Neuronal stem cell (in vitro differentiated cells): ENCODE results near the gene ANKS1B.
"Not testable (repeated sequence)": the region's sequence is repeated elsewhere in the genome, so short reads cannot be mapped to it uniquely, and the experiment has no call there.

Source experiments
- DNase-seq: peaks from one replicate; pipeline ENCODE4 v3.0.0-alpha.2; 2013; ENCODE audit warnings: low spot score
- H2AFZ ChIP-seq: one replicate; pipeline ENCODE4 v1.6.1; 2013; ENCODE audit warnings: mild to moderate bottlenecking, low read length, inconsistent platforms
- H2AK5ac ChIP-seq: 2 replicates; pipeline ENCODE4 v1.6.1; 2013; ENCODE audit warnings: low read depth, mild to moderate bottlenecking, inconsistent platforms, low read length, moderate library complexity, mixed read lengths
- H2BK120ac ChIP-seq: 2 replicates; pipeline ENCODE4 v1.6.1; 2013; ENCODE audit warnings: low read depth, mild to moderate bottlenecking, inconsistent platforms, low read length, moderate library complexity, mixed read lengths
- H2BK12ac ChIP-seq: one replicate; pipeline ENCODE4 v1.6.1; 2013; ENCODE audit warnings: low read length, inconsistent platforms
- H2BK15ac ChIP-seq: 2 replicates; pipeline ENCODE4 v1.6.1; 2013; ENCODE audit warnings: mild to moderate bottlenecking, low read length, inconsistent platforms, mixed read lengths
- H2BK5ac ChIP-seq: one replicate; pipeline ENCODE4 v1.6.1; 2013; ENCODE audit warnings: inconsistent platforms, mild to moderate bottlenecking, low read length, moderate library complexity
- H3K14ac ChIP-seq: one replicate; pipeline ENCODE4 v1.6.1; 2013; ENCODE audit warnings: low read length, inconsistent platforms
- H3K18ac ChIP-seq: 2 replicates; pipeline ENCODE4 v1.6.1; 2013; ENCODE audit warnings: low read length, inconsistent platforms
- H3K23ac ChIP-seq: 2 replicates; pipeline ENCODE4 v1.6.1; 2013; ENCODE audit warnings: low read depth, mild to moderate bottlenecking, mixed read lengths, low read length, inconsistent platforms; ENCODE audit not compliant: poor library complexity
- H3K27ac ChIP-seq: replicated peaks from 3 replicates; pipeline ENCODE4 v1.5.1; 2013; ENCODE audit warnings: low read length, inconsistent platforms
- H3K27me3 ChIP-seq, 3 experiments: 2 replicates each; pipeline ENCODE4 v1.6.1; 2013; ENCODE audit warnings: low read length in 3 of 3, mild to moderate bottlenecking in 2 of 3, inconsistent platforms in 1 of 3, low read depth in 1 of 3, mixed read lengths in 1 of 3, moderate library complexity in 1 of 3; ENCODE audit not compliant: control insufficient read depth in 3 of 3, insufficient read depth in 3 of 3
- H3K36me3 ChIP-seq, 2 donors: replicated peaks in 1 of 2; 2 replicates each; pipeline ENCODE4 v1.6.1; 2013; ENCODE audit warnings: low read length in 2 of 2; ENCODE audit not compliant: control insufficient read depth in 2 of 2, insufficient read depth in 2 of 2
- H3K4ac ChIP-seq: 2 replicates; pipeline ENCODE4 v1.6.1; 2013; ENCODE audit warnings: inconsistent platforms, mild to moderate bottlenecking, low read length, moderate library complexity
- H3K4me1 ChIP-seq, 2 donors: 1 replicate in 1 of 2; 2 replicates in 1 of 2; pipeline ENCODE4 v1.6.1; 2013; ENCODE audit warnings: low read length in 2 of 2, low read depth in 1 of 2; ENCODE audit not compliant: control insufficient read depth in 2 of 2, insufficient read depth in 1 of 2
- H3K4me2 ChIP-seq: one replicate; pipeline ENCODE4 v1.6.1; 2013; ENCODE audit warnings: mild to moderate bottlenecking, low read length, inconsistent platforms; ENCODE audit not compliant: insufficient read depth, poor library complexity, severe bottlenecking
- H3K4me3 ChIP-seq, 2 donors: 2 replicates each; pipeline ENCODE4 v1.5.1; 2013; ENCODE audit warnings: low read length in 2 of 2, mild to moderate bottlenecking in 2 of 2, inconsistent platforms in 1 of 2, moderate library complexity in 1 of 2
- H3K79me1 ChIP-seq: one replicate; pipeline ENCODE4 v1.6.1; 2013; ENCODE audit warnings: low read depth, mild to moderate bottlenecking, inconsistent platforms, low read length, moderate library complexity
- H3K9ac ChIP-seq: one replicate; pipeline ENCODE4 v1.6.1; 2013; ENCODE audit warnings: mild to moderate bottlenecking, low read depth, low read length, inconsistent platforms; ENCODE audit not compliant: poor library complexity
- H3K9me3 ChIP-seq, 2 donors: replicated peaks in 1 of 2; 2 replicates each; pipeline versions ENCODE3 to v1.6.1; 2013; ENCODE audit warnings: low read length in 2 of 2, mild to moderate bottlenecking in 2 of 2, inconsistent platforms in 1 of 2, low read depth in 1 of 2, mixed read lengths in 1 of 2, moderate library complexity in 1 of 2; ENCODE audit not compliant: control insufficient read depth in 2 of 2, insufficient read depth in 1 of 2
- H4K8ac ChIP-seq: one replicate; pipeline ENCODE4 v1.6.1; 2013; ENCODE audit warnings: low read depth, mild to moderate bottlenecking, inconsistent platforms, low read length, moderate library complexity
- H4K91ac ChIP-seq: one replicate; pipeline ENCODE4 v1.6.1; 2013; ENCODE audit warnings: low read length, low read depth, mild to moderate bottlenecking, inconsistent platforms; ENCODE audit not compliant: poor library complexity
- WGBS, 2 donors: extraction: QIAGEN DNeasy Blood & Tissue Kit; methylation state at CpG; one replicate each; pipeline ENCODE4 v1.1.7; 2013; ENCODE audit warnings: missing lambda C conversion rate in 2 of 2, mixed read lengths in 1 of 2; ENCODE audit not compliant: insufficient read length in 2 of 2, insufficient replicate concordance in 1 of 2; ENCODE audit errors: extremely low coverage in 2 of 2; 5-methylcytosine and 5-hydroxymethylcytosine counted together

Gene ANKS1B

GRCh38 chr12:99598785-99599184, 386.0 kb downstream of the ANKS1B start:
- no peak overlapping the region for H3K4me2 ChIP-seq
- no CpG with 5 or more reads among the region's 2 CpGs for whole genome bisulfite sequencing, 2 donors

GRCh38 chr12:99596762-99597161, 388.0 kb downstream of the ANKS1B start:
- H3K4me1 ChIP-seq: no peaks in the 10 kb centered on the region
- H3K9ac ChIP-seq: no peak overlapping the region
- no peaks in the 10 kb centered on the region for H3K9me3 ChIP-seq
- H2BK120ac ChIP-seq: no peak overlapping the region
- no CpG with 5 or more reads among the region's 2 CpGs for WGBS, 2 donors
- H4K8ac ChIP-seq: no peak overlapping the region
- H3K18ac ChIP-seq: no peak overlapping the region
- H2AK5ac ChIP-seq: no peak overlapping the region
- H3K36me3 ChIP-seq: no peaks in the 10 kb centered on the region
- H3K27ac ChIP-seq: no peak overlapping the region
- H3K23ac ChIP-seq: no peak overlapping the region
- no peaks in the 10 kb centered on the region for H3K27me3 ChIP-seq
- H3K4me3 ChIP-seq: no peak overlapping the region
- no peaks in the 10 kb centered on the region for H3K79me1 ChIP-seq
- H3K4ac ChIP-seq: no peak overlapping the region
- H2BK5ac ChIP-seq: no peak overlapping the region
- H4K91ac ChIP-seq: no peak overlapping the region
- H2BK15ac ChIP-seq: no peak overlapping the region
- no peak overlapping the region for H2BK12ac ChIP-seq
- H2AFZ ChIP-seq: no peak overlapping the region
- DNase-seq: no peak
- H3K14ac ChIP-seq: no peak overlapping the region
- no peak overlapping the region for H3K4me2 ChIP-seq

More at GRCh38 chr12:99598785-99599184, 386.0 kb downstream of the ANKS1B start:
- Histone ChIP-seq H4K8ac (no peak overlapping the region), H3K79me1 (no peaks in the 10 kb centered on the region), H3K23ac (no peak overlapping the region), H3K18ac (no peak overlapping the region), H3K4me3 (no peak overlapping the region), H4K91ac (no peak overlapping the region), H3K27ac (no peak overlapping the region), H3K9me3 (no peaks in the 10 kb centered on the region), H2BK5ac (no peak overlapping the region), H3K9ac (no peak overlapping the region), H2AK5ac (no peak overlapping the region), H3K27me3 (no peaks in the 10 kb centered on the region), H3K4me1 (no peaks in the 10 kb centered on the region), H3K36me3 (no peaks in the 10 kb centered on the region), H2BK15ac (no peak overlapping the region), H3K14ac (no peak overlapping the region), H2BK12ac (no peak overlapping the region), H3K4ac (no peak overlapping the region), H2BK120ac (no peak overlapping the region), H2AFZ (no peak overlapping the region)
- DNase-seq: no peak

GRCh38 chr12:99577125-99577524, 407.6 kb downstream of the ANKS1B start:
- not testable (repeated sequence) for H2BK5ac ChIP-seq, H3K4me1 ChIP-seq, H3K18ac ChIP-seq, H3K9me3 ChIP-seq, H4K91ac ChIP-seq, H2AFZ ChIP-seq, H3K4ac ChIP-seq, H3K79me1 ChIP-seq, H2BK120ac ChIP-seq, H4K8ac ChIP-seq, H3K4me2 ChIP-seq, DNase-seq, H3K36me3 ChIP-seq, H2BK15ac ChIP-seq, H3K23ac ChIP-seq, H3K27me3 ChIP-seq, H2BK12ac ChIP-seq, H2AK5ac ChIP-seq, H3K4me3 ChIP-seq, H3K9ac ChIP-seq, H3K27ac ChIP-seq, H3K14ac ChIP-seq
- no CpG with 5 or more reads among the region's 1 CpG for WGBS, 2 donors

- Histone ChIP-seq H4K8ac (no peak overlapping the region), H3K27ac (no peak overlapping the region), H3K4me3 (no peak overlapping the region), H3K27me3 (no peaks in the 10 kb centered on the region), H3K18ac (no peak overlapping the region), H2BK5ac (no peak overlapping the region), H3K4me1 (peaks cover 0 to 1% of the 10 kb centered on the region in 2 donors), H3K4ac (no peak overlapping the region), H3K14ac (no peak overlapping the region), H2BK15ac (no peak overlapping the region), H3K23ac (no peak overlapping the region), H3K9ac (no peak overlapping the region), H2AK5ac (no peak overlapping the region), H2BK12ac (no peak overlapping the region), H2BK120ac (no peak overlapping the region), H3K79me1 (no peaks in the 10 kb centered on the region), H3K4me2 (no peak overlapping the region), H3K36me3 (no peaks in the 10 kb centered on the region), H3K9me3 (no peaks in the 10 kb centered on the region), H4K91ac (no peak overlapping the region), H2AFZ (no peak overlapping the region)
- WGBS, 2 donors: no CpG with 5 or more reads among the region's 2 CpGs
- DNase-seq: no peak
Observed at GRCh38 chr12:99573980-99574379, 410.8 kb downstream of the ANKS1B start.
